Measurements from ENCODE around the gene VDAC1.
"Not testable (repeated sequence)": the region's sequence is repeated elsewhere in the genome, so short reads cannot be mapped to it uniquely, and the experiment has no call there.

Gene VDAC1

GRCh38 chr5:133994297-133994989 is 10.3 kb downstream of the VDAC1 start:
- DNase-seq: no peak

- DNase-seq: no peak
These were observed 11.4 kb downstream of the VDAC1 start for GRCh38 chr5:133993185-133993936.

- peak; percentile 72 for DNase-seq
These were observed 12.2 kb downstream of the VDAC1 start for GRCh38 chr5:133992429-133993155.

- no peak for DNase-seq
These were observed 13.4 kb downstream of the VDAC1 start for GRCh38 chr5:133991171-133991910.

- DNase-seq: peak; percentile 7
These were observed 14.4 kb downstream of the VDAC1 start for GRCh38 chr5:133990396-133990795.

GRCh38 chr5:133985540-133986180 is 19.1 kb downstream of the VDAC1 start:
- no peak for DNase-seq

- no peak for DNase-seq
These were observed 21.1 kb downstream of the VDAC1 start for GRCh38 chr5:133983674-133984073.

GRCh38 chr5:133981714-133982113 is 23.1 kb downstream of the VDAC1 start:
- DNase-seq: no peak

- no peak for DNase-seq
These were observed 24.1 kb downstream of the VDAC1 start for GRCh38 chr5:133980652-133981051.

- DNase-seq: no peak
These were observed 25.8 kb downstream of the VDAC1 start for GRCh38 chr5:133978943-133979342.

- DNase-seq: no peak
These were observed 26.9 kb downstream of the VDAC1 start for GRCh38 chr5:133977858-133978257.

GRCh38 chr5:133977161-133977787 is 27.5 kb downstream of the VDAC1 start:
- DNase-seq: no peak

GRCh38 chr5:133975546-133975945 is 29.2 kb downstream of the VDAC1 start:
- DNase-seq: not testable (repeated sequence)

- DNase-seq: no peak
These were observed 30.6 kb downstream of the VDAC1 start for GRCh38 chr5:133974142-133974541.

- no peak for DNase-seq
These were observed 34.4 kb downstream of the VDAC1 start for GRCh38 chr5:133970325-133970909.

- DNase-seq: no peak
These were observed 35.0 kb downstream of the VDAC1 start for GRCh38 chr5:133969654-133970324.

- DNase-seq: peak; percentile 92
These were observed 36.4 kb downstream of the VDAC1 start, which contains the start of gene C5orf15 for GRCh38 chr5:133968204-133968980. TSS of gene C5orf15 (minus strand) at chr5:133968625. CDS start at chr5:133968584, 41 bp downstream.

- no peak for DNase-seq
These were observed 37.0 kb downstream of the VDAC1 start for GRCh38 chr5:133967698-133968203.

- no peak for DNase-seq
These were observed 37.7 kb downstream of the VDAC1 start for GRCh38 chr5:133967124-133967523.

GRCh38 chr5:133966090-133966489 is 38.7 kb downstream of the VDAC1 start:
- DNase-seq: no peak

Measured in NCI-H146 (cell line).